Ovary (tissue), 3 donors: ENCODE data around the gene OBI1.

Source experiments
- EP300 ChIP-seq: sonication (generic); formaldehyde crosslinking; IDR thresholded peaks from one replicate; pipeline ENCODE4 v1.6.1; 2017; ENCODE audit warnings: antibody characterized with exemption
- POLR2A ChIP-seq: fragments of 450-650 bp; IDR thresholded peaks from one replicate; pipeline ENCODE4 v1.6.1; 2017; ENCODE audit warnings: antibody characterized with exemption, mild to moderate bottlenecking, moderate library complexity
- TF ChIP-seq, protein P1 (sequence below), 3 donors: fragments of 450-650 bp in 2 of 3; fragments of 200-600 bp in 1 of 3; IDR thresholded peaks; one replicate each; pipeline versions ENCODE4 v1.5.1 to v1.8.0; 2016 to 2022; ENCODE audit warnings: antibody characterized with exemption in 3 of 3, mild to moderate bottlenecking in 1 of 3
- donor health status: DM: no; HTN: no; CAD: no.

DNA sequence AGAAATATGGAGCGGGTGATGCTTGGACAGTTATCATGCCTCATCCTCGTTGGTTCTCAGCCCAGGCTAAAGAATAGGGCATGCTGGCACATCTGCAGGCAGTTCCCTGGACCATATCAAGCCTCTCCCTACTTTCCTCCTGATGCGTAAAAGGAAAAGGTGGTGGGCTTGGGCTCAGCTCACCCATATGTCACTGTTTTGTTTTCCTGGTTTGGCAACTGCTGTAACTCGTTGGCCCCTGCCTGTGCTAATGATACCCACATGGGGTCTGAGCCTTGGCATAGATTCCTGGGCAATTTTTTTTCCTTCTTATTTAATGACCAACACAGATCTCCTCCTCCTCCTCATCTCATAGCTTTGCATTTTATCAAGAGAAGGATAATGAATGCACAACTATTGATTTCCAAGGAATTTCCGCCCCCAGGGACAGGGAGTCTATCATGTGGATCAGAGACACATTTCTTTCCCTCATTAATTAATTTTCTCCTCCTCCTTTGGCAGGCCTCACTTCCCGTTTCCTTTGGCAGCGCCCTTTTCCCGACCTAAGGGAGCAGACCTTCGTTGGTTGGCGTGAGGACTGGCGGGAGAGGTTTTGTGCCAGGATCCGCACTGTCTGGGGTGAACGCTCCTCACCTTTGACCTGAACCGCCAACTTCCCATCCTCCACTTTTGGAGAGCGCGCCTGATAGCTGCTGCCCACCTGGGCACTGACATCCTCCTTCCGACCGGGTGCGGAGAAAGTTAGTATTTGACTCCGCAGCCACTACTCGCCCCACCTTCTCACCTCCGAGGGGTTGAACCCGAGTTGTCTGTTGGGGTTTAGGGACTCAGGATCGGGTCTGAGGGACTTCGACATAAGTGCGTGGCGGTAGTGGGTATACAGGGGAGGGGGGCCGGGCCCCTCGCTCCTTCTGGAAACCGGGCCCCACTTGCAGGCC, 52.2 kb downstream of the OBI1 start:
- TF ChIP-seq, protein P1, sequence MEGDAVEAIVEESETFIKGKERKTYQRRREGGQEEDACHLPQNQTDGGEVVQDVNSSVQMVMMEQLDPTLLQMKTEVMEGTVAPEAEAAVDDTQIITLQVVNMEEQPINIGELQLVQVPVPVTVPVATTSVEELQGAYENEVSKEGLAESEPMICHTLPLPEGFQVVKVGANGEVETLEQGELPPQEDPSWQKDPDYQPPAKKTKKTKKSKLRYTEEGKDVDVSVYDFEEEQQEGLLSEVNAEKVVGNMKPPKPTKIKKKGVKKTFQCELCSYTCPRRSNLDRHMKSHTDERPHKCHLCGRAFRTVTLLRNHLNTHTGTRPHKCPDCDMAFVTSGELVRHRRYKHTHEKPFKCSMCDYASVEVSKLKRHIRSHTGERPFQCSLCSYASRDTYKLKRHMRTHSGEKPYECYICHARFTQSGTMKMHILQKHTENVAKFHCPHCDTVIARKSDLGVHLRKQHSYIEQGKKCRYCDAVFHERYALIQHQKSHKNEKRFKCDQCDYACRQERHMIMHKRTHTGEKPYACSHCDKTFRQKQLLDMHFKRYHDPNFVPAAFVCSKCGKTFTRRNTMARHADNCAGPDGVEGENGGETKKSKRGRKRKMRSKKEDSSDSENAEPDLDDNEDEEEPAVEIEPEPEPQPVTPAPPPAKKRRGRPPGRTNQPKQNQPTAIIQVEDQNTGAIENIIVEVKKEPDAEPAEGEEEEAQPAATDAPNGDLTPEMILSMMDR (IDR thresholded peaks at IDR 0.05) = no peak
- TF ChIP-seq POLR2A = no peak
- TF ChIP-seq EP300 = no peak
